AG04449 (cell line): ENCODE results near the gene PTH1R.

ENCODE experiments used
- CTCF ChIA-PET: fragments of 350-600 bp; formaldehyde crosslinking; extraction: SDS; loops from one replicate; lab custom pipeline; 2021; ENCODE audit warnings: antibody characterized with exemption; lab: Yijun Ruan, JAX
- POLR2A ChIA-PET: fragments of 400-600, 350-600 bp; formaldehyde crosslinking; extraction: SDS; loops from one replicate; lab custom pipeline; 2020; ENCODE audit warnings: antibody characterized with exemption, inconsistent platforms; lab: Yijun Ruan, JAX
- DNase-seq: peaks from one replicate; pipeline ENCODE4 v3.0.0-alpha.2; 2010; ENCODE audit warnings: low read depth, low spot score
- H3K4me3 ChIP-seq: 2 replicates; pipeline ENCODE4 v1.5.1; 2011; ENCODE audit warnings: low read depth, mild to moderate bottlenecking, control low read depth, low read length
- CTCF ChIP-seq: IDR thresholded peaks from one replicate; pipeline ENCODE4 v1.5.1; 2011; ENCODE audit warnings: mild to moderate bottlenecking, moderate library complexity, low read length, control low read depth, inconsistent platforms; ENCODE audit not compliant: insufficient read depth; ENCODE audit errors: missing control alignments

The PTH1R gene

GRCh38 chr3:46851364-46852333, 25.9 kb upstream of the PTH1R start:
- CTCF ChIA-PET: interaction anchor here (0.8 to 10.0 kb wide), 8 partner anchors 8 to 84 kb away, joined by 3 to 70 read pairs (median 4); partner anchors contain the start of gene MYL3
- H3K4me3 ChIP-seq: no peak overlapping the region
- no peak for DNase-seq
- POLR2A ChIA-PET: no interaction called here
- TF ChIP-seq CTCF: no peak

- POLR2A ChIA-PET: no interaction called here
- no peak for DNase-seq
- CTCF ChIA-PET: interaction anchor here (0.8 to 10.0 kb wide), 3 partner anchors 10 to 49 kb away, joined by 3 to 70 read pairs (median 17); partner anchors contain the start of gene MYL3
Measured at GRCh38 chr3:46852334-46852720, 25.2 kb upstream of the PTH1R start.

GRCh38 chr3:46852839-46853355, 24.6 kb upstream of the PTH1R start:
- ChIA-PET POLR2A (no interaction called here), CTCF (interaction anchor here (0.8 to 10.0 kb wide), 3 partner anchors 10 to 48 kb away, joined by 3 to 70 read pairs (median 7); partner anchors contain the start of gene MYL3)
- TF ChIP-seq CTCF: no peak
- DNase-seq: no peak
- H3K4me3 ChIP-seq: no peak overlapping the region

More at GRCh38 chr3:46852334-46852720, 25.2 kb upstream of the PTH1R start:
- H3K4me3 ChIP-seq: no peak overlapping the region
- TF ChIP-seq CTCF: no peak

GRCh38 chr3:46853441-46854415, 23.8 kb upstream of the PTH1R start:
- ChIA-PET POLR2A (no interaction called here), CTCF (interaction anchor here (1.4 to 10.0 kb wide), 2 partner anchors 9 to 14 kb away, joined by 7 to 70 read pairs; partner anchors contain the start of gene MYL3)
- no peak overlapping the region for H3K4me3 ChIP-seq
- TF ChIP-seq CTCF: no peak
- DNase-seq: no peak

GRCh38 chr3:46854555-46854991, 22.9 kb upstream of the PTH1R start:
- CTCF ChIA-PET: interaction anchor here (10.0 kb wide), 1 partner anchor 13 kb away, joined by 70 read pairs; no protein-coding TSS in a partner anchor
- no peak overlapping the region for H3K4me3 ChIP-seq
- no peak for TF ChIP-seq CTCF
- POLR2A ChIA-PET: no interaction called here
- no peak for DNase-seq
